HG03103 (cell line): ENCODE results near the gene MRTO4.
"Not testable (repeated sequence)": the region's sequence is repeated elsewhere in the genome, so short reads cannot be mapped to it uniquely, and the experiment has no call there.

Experiments
- ATAC-seq: cut with Tn5 transposase; IDR thresholded peaks from one replicate; pipeline ENCODE4 v1.9.1; 2021; ENCODE audit warnings: low read depth; ENCODE audit not compliant: unreplicated experiment

The MRTO4 gene

DNA sequence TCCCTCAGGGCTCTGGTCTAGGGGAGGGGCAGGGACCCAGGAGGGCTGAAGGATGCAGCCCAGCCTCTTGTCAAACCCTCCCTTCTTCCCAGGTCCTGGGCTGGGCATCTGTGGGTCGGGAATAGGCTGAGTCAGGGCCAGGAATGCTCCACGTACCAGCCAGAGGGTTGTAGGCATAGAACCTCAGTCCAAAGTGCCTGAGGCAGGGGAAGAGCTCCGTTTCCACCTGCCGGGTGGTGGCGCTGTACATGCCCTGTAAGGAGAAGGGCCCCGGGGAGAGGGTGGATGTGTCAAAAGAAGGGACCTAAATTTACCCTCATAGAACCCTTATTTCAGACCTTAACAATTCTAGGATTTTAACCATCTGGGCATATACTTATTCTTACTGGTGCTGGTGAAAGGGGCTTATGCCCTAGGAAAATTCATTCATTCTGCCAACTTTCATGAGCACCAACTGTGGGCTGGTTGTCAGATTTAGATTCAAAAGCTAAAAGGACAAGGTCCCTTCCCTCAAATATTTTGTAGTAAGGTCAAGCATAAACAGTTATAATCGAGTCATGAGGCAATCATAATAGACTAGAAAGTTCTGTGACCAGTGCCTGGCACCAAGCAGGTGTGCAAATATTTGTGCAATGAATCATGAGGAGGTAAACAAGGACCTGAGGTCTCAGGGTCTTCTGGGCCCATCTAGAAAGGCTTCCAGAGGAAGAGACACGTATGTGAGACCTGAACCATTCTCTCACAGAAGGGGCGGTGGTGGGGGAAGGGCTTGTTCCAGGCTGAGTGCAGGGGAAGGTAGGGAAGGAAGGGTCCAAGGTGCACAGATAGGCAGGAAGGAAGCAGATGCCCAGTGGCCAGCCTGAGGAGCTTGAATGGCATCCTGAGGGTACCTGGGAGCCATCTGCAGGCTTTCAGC, 18.1 kb downstream of the MRTO4 start:
- not testable (repeated sequence) for ATAC-seq

DNA sequence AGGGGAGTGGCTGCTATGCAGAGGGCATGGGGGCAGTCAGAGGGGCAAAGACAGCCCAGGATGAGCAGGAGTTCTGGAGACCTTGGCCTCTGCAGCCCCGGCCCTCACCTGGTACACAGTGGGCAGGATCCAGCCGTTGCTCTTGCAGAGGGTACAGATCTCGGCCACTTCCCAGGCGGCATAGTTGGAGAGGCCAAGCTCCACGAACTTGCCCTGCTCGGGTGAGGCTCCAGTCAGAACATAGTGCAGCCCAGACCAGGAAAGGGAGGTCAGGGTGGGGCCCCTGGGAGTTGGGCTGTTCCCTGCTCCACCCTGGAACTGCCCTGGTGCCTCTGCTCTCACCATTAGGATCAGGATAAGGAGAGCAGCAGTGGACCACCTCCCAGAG, 18.7 kb downstream of the MRTO4 start:
- not testable (repeated sequence) for ATAC-seq

DNA sequence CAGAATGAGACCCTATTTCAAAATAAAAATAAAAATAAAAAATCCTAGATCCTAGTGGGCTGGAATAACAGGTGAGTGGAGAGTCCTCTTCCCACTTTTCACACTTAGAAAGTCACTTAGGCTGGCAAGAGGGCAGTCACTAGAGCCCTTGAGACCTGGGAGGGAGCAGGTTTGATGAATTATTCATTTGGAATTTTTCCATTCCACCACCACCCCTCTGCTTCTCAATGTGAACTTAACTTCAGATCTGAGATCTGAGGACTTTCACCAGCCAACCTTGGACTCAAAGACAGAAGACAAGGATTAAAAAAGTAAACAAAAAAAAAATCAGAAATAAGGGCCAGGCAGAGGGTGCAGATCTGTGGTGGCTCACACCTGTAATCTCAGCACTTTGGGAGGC, 20.5 kb downstream of the MRTO4 start:
- no peak for ATAC-seq

DNA sequence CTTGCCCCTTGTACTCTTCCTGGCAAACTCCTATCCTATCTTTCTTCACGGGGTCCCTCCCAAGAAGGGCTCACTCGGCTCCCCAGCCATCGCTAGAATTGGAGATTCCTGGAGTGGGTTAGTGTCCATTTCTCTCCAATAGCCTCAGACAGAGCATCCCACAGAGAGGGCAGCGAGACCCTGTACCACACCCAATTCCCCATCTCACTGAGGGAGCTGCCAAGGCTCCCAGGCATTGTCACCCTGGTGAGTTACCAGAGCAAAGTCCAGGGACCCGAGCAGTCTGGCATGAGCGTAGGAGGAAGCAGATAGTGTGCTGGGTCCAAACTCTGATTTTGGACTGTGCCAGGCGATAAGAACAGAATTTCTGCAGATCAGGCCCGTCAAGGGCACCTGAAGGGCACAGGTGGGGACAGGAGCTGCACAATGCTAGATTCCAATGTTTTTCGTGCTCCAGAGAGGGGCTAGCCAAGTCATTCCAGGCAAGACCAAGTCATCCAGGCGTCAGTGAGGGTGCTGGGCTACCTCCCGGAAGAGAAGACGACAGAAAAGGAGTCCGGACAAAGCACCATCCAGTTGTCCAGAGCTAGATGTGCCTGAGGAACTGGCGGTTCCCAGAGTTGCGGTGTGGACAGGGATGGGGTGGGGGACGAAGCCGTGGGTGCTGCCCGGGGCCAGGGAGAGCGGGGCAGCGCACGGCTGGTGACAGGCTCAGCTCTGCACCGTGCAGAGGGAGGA, 21.7 kb downstream of the MRTO4 start:
- ATAC-seq, result no peak

DNA sequence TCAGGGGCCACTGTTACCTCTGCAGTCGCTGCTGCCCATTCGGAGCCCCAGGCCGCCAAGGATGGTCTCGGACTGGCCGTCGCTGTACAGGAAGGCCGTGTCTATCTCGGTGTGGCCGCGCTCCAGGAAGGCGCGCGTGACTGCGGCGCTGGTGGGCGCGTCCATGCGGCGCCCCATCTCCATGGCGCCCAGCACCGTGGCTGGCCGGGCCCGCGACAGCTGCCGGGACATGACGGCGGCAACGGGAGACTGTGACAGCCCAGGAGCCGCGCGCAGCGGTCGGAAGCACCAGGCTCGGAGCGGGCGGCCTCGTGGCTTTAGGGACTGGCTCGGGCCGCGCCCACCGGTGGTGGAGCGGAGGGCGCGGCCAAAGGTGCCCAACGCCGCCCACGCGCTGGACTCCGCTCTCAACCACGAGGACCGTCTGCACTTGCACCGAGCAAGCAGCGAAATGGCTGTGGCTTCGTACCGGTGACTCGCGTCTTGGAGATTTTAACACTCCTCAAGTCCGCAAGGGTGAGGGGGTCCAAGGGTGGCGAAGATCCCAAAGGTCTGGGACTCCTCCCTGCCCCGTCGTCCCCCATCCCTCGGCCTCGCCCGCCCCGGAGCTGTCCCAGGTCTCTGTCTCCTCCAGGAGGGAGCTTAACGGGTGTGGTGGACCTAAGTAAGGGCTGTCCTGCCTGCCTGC, 22.4 kb downstream of the MRTO4 start:
- ATAC-seq, result not testable (repeated sequence)

DNA sequence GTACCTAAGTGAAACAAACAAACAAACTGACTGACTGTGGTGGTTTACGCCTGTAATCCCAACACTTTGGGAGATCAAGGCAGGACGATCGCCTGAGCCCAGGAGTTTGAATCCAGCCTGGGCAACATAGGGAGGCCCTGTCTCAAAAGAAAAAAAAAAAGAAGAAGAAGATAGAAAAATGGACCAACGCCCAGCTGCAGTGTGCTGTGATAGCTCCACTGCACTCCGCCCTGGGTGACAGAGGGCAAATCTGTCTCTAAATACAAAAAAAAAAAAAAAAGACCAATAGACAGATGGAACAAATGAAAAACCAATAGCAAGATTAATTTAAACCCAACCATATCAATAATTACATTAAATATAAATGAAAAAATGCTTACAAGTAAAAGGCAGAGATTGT, 23.0 kb downstream of the MRTO4 start:
- ATAC-seq, result no peak

DNA sequence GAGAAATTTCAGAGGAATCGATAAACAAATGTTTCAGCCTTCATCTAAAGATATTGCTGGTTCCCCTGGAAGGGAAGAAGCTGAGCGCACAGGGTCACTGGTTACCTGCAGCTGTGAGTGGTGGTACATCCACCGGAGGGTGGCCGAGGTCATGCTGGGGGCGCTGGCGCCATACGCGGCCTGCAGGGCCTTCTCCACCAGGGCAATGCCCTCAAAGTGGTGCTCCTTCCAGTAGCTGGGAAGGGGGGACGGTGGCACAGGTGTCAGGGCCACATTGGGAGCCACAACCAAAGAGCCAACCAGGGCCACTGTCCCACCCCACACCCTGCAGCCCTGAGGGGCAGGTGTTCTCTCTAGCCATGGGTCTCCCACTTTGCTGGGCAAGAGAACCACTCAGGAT, 32.3 kb downstream of the MRTO4 start:
- ATAC-seq, result no peak

DNA sequence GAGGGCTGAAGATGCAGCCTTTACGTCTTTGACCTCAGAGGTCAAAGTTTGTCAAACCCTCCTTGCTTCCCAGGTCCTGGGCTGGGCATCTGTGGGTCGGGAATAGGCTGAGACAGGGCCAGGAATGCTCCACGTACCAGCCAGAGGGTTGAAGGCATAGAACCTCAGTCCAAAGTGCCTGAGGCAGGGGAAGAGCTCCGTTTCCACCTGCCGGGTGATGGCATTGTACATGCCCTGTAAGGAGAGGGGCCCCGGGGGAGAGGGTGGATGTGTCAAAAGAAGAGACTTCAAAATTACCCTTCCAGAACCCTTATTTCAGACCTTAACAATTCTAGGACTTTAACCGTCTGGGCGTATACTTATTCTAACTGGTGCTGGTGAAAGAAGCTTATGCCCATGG, 33.3 kb downstream of the MRTO4 start:
- ATAC-seq, result no peak

DNA sequence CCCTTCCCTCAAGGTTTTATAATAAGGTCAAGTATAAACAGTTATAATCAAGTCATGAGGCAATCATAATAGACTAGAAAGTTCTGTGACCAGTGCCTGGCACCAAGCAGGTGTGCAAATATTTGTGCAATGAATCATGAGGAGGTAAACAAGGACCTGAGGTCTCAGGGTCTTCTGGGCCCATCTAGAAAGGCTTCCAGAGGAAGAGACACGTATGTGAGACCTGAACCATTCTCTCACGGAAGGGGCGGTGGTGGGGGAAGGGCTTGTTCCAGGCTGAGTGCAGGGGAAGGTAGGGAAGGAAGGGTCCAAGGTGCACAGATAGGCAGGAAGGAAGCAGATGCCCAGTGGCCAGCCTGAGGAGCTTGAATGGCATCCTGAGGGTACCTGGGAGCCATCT, 33.8 kb downstream of the MRTO4 start:
- not testable (repeated sequence) for ATAC-seq

DNA sequence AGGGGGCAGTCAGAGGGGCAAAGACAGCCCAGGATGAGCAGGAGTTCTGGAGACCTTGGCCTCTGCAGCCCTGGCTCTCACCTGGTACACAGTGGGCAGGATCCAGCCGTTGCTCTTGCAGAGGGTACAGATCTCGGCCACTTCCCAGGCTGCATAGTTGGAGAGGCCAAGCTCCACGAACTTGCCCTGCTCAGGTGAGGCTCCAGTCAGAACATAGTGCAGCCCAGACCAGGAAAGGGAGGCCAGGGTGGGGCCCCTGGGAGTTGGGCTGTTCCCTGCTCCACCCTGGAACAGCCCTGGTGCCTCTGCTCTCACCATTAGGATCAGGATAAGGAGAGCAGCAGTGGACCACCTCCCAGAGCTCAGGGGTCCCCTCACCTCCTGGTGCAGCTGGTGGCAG, 34.2 kb downstream of the MRTO4 start:
- ATAC-seq, result not testable (repeated sequence)

DNA sequence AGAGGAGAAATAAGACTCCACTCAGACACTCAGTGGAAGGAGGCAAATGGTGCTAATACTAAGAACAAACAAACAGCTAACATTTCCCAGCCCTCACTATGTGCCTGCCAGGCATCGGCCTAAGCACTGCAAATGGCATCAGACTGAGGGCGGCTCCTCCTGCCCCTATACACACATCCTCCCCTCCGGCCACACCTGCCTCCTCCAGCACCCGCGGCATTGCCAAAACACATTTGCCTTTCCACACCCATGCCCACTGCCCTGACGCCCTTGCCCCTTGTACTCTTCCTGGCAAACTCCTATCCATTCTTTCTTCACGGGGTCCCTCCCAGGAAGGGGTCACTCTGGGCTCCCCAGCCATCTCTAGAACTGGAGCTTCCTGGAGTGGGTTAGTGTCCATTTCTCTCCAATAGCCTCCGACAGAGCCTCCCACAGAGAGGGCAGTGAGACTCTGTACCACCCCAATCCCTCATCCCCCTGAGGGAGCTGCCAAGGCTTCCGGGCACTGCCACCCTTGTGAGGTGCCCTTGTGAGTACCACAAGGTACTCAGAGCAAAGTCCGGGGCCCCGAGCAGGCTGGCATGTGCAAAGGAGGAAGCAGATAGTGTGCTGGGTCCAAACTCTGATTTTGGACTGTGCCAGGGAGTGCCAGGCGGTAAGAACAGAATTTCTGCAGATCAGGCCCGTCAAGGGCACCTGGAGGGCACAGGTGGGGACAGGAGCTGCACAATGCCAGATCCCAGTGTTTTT, 36.0 kb downstream of the MRTO4 start:
- ATAC-seq, result no peak

DNA sequence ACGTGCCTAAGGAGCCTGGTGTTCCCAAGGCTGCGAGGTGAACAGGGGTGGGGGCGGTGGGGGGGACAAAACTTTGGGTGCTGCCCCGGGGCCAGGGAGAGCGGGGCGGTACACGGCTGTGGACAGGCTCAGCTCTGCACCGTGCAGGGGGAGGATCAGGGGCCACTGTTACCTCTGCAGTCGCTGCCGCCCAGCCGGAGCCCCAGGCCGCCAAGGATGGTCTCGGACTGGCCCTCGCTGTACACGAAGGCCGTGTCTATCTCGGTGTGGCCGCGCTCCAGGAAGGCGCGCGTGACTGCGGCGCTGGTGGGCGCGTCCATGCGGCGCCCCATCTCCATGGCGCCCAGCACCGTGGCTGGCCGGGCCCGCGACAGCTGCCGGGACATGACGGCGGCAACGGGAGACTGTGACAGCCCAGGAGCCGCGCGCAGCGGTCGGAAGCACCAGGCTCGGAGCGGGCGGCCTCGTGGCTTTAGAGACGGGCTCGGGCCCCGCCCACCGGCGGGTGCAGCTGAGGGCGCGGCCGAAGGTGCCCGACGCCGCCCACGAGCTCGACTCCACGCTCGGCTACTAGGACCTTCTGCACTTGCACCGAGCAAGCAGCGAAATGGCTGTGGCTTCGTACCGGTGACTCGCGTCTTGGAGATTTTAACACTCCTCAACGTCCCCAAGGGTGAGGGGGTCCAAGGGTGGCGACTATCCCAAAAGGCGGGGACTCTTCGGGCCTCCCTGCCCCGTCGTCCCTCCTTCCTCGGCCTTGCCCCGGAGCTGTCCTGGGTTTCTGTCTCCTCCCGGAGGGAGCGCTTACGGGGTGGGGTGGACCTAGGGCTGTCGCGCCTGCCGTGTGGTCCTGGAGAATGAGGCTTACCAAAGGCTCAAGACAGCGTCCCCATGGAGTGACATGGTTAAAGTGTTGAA, 37.0 kb downstream of the MRTO4 start, which contains the start of gene AKR7A3:
TSS of gene AKR7A3 (minus strand) at position 447 of the 918 bp plus-strand sequence. CDS start at position 386, 61 bp downstream.
- ATAC-seq, result not testable (repeated sequence)

DNA sequence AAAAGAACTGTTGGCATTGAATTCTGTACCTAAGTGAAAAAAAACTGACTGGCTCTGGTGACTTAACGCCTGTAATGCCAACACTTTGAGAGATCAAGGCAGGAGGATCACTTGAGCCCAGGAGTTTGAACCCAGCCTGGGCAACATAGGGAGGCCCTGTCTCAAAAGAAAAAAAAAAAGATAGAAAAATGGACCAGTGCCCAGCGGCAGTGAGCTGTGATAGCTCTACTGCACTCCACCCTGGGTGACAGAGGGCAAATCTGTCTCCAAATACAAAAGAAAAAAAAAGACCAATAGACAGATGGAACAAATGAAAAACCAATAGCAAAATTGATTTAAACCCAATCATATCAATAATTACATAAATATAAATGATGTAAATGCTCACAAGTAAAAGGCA, 37.6 kb downstream of the MRTO4 start:
- no peak for ATAC-seq

DNA sequence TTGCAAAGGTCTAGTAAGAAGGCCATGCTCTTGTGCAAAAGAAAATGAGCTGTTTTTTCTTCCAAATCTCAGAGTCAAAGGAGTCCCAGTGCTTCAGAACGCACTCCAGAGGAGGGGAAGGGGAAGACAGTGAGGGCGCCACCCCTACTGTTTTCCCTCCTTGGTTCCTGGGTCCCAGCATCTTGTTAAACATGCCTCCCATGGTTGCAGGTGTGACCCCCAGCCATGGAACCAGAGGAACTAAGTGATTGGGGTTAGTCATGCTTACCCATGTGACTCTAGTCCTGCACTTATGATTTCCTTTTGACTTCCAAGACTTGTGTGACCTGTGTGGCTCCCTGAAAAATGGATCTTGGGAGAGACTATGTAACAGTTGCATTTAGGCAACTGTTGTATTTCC, 43.0 kb downstream of the MRTO4 start:
- no peak for ATAC-seq

DNA sequence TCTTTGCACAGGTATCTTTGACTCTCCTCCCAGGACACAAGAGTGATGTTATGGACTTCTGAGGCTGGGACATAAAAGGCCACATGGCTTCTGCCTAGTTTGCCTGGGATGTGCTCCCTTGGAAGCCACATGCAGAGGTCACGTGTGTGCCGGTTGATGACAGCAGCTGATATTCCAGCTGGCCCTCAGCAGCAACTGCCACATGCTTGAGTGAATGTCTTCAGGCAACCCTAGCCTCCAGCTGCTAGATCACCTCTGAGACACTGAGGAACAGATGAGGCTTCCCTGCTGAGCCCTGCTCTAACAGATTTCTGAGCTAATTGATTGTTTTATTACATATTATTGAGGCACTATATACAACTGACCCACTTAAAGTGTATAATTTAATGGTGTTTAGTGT, 48.6 kb downstream of the MRTO4 start:
- ATAC-seq, result no peak

DNA sequence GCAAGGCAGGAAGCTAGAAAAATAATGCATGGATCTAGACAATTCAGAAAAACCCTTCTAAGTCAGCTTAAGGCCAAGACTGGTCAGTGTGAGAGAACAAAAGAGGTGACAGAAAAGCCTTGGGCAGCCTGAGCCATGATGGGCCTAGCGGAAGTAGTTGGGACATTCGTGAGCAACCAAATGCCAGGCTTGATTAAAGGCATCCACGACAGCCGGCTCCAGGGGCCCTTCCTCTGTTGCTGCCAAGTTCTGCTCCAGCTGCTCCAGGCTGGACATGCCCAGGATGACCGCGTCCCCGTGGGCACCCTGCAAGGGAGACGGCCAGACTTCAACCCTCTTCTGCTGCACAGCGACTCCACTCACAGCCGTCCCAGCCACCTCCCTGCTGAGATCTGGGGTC, 52.5 kb downstream of the MRTO4 start:
- ATAC-seq, result not testable (repeated sequence)

DNA sequence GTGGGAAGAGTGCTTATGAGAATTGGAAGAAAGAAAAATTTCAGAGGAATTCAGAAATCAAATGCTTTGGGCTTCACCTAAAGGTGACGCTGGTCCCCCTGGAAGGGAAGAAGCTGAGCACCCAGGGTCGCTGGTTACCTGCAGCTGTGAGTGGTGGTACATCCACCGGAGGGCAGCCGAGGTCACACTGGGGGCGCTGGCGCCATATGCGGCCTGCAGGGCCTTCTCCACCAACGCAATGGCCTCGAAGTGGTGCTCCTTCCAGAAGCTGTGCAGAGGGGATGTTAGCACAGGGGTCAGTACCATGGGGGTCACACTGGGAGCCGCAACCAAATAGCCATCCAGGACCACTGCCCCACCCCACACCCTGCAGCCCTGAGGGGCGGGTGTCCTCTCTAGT, 54.3 kb downstream of the MRTO4 start:
- no peak for ATAC-seq

DNA sequence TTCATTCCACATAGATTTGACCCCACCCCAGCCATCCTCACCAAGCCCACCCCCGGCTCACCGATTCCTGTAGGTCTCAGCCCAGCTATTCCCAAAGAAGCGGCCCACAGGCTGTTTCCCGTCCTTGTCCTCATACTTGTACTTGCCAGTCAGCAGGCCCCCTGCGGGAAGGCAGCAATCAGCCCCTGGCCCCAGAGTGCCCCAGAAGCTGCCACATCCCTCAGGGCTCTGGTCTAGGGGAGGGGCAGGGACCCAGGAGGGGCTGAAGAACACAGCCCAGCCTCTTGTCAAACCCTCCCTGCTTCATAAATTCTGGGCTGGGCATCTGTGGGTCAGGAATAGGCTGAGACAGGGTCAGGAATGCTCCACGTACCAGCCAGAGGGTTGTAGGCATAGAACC, 55.3 kb downstream of the MRTO4 start:
- ATAC-seq, result no peak

DNA sequence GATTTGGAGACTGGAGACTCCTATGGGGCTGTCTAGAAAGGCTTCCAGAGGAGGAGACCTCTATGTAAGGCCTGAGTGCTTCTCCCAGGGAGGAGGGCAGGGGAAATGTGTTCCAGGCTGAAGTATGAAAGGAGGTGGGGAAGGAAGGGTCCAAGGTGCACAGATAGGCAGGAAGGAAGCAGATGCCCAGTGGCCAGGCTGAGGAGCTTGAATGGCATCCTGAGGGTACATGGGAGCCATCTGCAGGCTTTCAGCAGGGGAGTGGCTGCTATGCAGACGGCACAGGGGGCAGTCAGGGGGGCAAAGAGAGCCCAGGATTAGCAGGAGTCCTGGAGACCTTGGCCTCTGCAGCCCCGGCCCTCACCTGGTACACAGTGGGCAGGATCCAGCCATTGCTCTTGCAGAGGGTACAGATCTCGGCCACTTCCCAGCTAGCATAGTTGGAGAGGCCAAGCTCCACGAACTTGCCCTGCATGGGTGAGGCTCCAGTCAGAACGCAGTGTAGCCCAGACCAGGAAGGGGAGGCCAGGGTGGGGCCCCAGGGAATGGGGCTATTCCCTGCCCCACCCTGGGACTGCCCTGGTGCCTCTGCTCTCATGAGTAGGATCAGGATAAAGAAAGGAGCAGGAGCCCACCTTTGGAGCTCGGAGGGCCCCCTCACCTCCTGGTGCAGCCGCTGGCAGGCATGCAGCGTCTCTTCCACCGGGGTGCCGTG, 56.3 kb downstream of the MRTO4 start:
- no peak for ATAC-seq
